ENCODE data around the gene PLPPR5. TPM values are rescaled to one million over a fixed set of nuclear protein-coding genes. Genes with fewer than 3 reads are reported as not detected.

PLPPR5 gene
- total RNA-seq, 1 donor from 2014 or later = 0.50 TPM

GRCh38 chr1:98964198-98964597 lies 40.5 kb downstream of the PLPPR5 start:
- DNase-seq (ENCODE audit: low read depth) = no peak
- no peaks in the 10 kb centered on the region for H3K27me3 ChIP-seq (ENCODE audit: control insufficient read depth, insufficient read depth, low read length)
- no peaks in the 10 kb centered on the region for H3K36me3 ChIP-seq (ENCODE audit: control insufficient read depth, insufficient read depth, low read length)
- no peak overlapping the region for H3K4me3 ChIP-seq (ENCODE audit: low read depth, low read length)
- TF ChIP-seq CTCF (IDR thresholded peaks at IDR 0.05; ENCODE audit: insufficient read depth, low read length, poor library complexity, severe bottlenecking) = no peak

- no peaks in the 10 kb centered on the region for H3K36me3 ChIP-seq (ENCODE audit: control insufficient read depth, insufficient read depth, low read length)
- H3K27me3 ChIP-seq (ENCODE audit: control insufficient read depth, insufficient read depth, low read length) = no peaks in the 10 kb centered on the region
- no peak overlapping the region for H3K4me3 ChIP-seq (ENCODE audit: low read depth, low read length)
- no peak for DNase-seq (ENCODE audit: low read depth)
- TF ChIP-seq CTCF (IDR thresholded peaks at IDR 0.05; ENCODE audit: insufficient read depth, low read length, poor library complexity, severe bottlenecking) = no peak
These were observed 41.5 kb downstream of the PLPPR5 start for GRCh38 chr1:98963064-98963758.

GRCh38 chr1:98962156-98962555 lies 42.5 kb downstream of the PLPPR5 start:
- Histone ChIP-seq H3K4me3 (ENCODE audit: low read depth, low read length) (no peak overlapping the region), H3K36me3 (ENCODE audit: control insufficient read depth, insufficient read depth, low read length) (no peaks in the 10 kb centered on the region), H3K27me3 (ENCODE audit: control insufficient read depth, insufficient read depth, low read length) (no peaks in the 10 kb centered on the region)
- TF ChIP-seq CTCF (IDR thresholded peaks at IDR 0.05; ENCODE audit: insufficient read depth, low read length, poor library complexity, severe bottlenecking) = no peak
- no peak for DNase-seq (ENCODE audit: low read depth)

- TF ChIP-seq CTCF (IDR thresholded peaks at IDR 0.05; ENCODE audit: insufficient read depth, low read length, poor library complexity, severe bottlenecking) = no peak
- no peaks in the 10 kb centered on the region for H3K27me3 ChIP-seq (ENCODE audit: control insufficient read depth, insufficient read depth, low read length)
- no peak overlapping the region for H3K4me3 ChIP-seq (ENCODE audit: low read depth, low read length)
- H3K36me3 ChIP-seq (ENCODE audit: control insufficient read depth, insufficient read depth, low read length) = no peaks in the 10 kb centered on the region
- no peak for DNase-seq (ENCODE audit: low read depth)
These were observed 55.0 kb downstream of the PLPPR5 start for GRCh38 chr1:98949621-98950020.

- TF ChIP-seq CTCF (IDR thresholded peaks at IDR 0.05; ENCODE audit: insufficient read depth, low read length, poor library complexity, severe bottlenecking) = no peak
- no peak overlapping the region for H3K4me3 ChIP-seq (ENCODE audit: low read depth, low read length)
These were observed 55.5 kb downstream of the PLPPR5 start for GRCh38 chr1:98949166-98949565.

GRCh38 chr1:98947071-98947470 lies 57.6 kb downstream of the PLPPR5 start:
- H3K27me3 ChIP-seq (ENCODE audit: control insufficient read depth, insufficient read depth, low read length) = no peaks in the 10 kb centered on the region
- DNase-seq (ENCODE audit: low read depth) = no peak

More at GRCh38 chr1:98949166-98949565, 55.5 kb downstream of the PLPPR5 start:
- no peaks in the 10 kb centered on the region for H3K36me3 ChIP-seq (ENCODE audit: control insufficient read depth, insufficient read depth, low read length)
- no peak for DNase-seq (ENCODE audit: low read depth)
- no peaks in the 10 kb centered on the region for H3K27me3 ChIP-seq (ENCODE audit: control insufficient read depth, insufficient read depth, low read length)

More at GRCh38 chr1:98947071-98947470, 57.6 kb downstream of the PLPPR5 start:
- Histone ChIP-seq H3K36me3 (ENCODE audit: control insufficient read depth, insufficient read depth, low read length) (no peaks in the 10 kb centered on the region), H3K4me3 (ENCODE audit: low read depth, low read length) (no peak overlapping the region)
- TF ChIP-seq CTCF (IDR thresholded peaks at IDR 0.05; ENCODE audit: insufficient read depth, low read length, poor library complexity, severe bottlenecking) = no peak

All from kidney epithelial cell (primary cell).